CD4-positive, alpha-beta T cell treated with Interleukin-12 subunit alpha and Interleukin-12 subunit beta, for 1 hour (primary cell): ENCODE measurements around the gene OR2L2.
"Not testable (repeated sequence)": the region's sequence is repeated elsewhere in the genome, so short reads cannot be mapped to it uniquely, and the experiment has no call there.

ENCODE experiments used
- DNase-seq: peaks from one replicate; pipeline ENCODE4 v3.0.0-alpha.2; 2020

OR2L2 gene, protein sequence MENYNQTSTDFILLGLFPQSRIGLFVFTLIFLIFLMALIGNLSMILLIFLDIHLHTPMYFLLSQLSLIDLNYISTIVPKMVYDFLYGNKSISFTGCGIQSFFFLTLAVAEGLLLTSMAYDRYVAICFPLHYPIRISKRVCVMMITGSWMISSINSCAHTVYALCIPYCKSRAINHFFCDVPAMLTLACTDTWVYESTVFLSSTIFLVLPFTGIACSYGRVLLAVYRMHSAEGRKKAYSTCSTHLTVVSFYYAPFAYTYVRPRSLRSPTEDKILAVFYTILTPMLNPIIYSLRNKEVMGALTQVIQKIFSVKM

DNA sequence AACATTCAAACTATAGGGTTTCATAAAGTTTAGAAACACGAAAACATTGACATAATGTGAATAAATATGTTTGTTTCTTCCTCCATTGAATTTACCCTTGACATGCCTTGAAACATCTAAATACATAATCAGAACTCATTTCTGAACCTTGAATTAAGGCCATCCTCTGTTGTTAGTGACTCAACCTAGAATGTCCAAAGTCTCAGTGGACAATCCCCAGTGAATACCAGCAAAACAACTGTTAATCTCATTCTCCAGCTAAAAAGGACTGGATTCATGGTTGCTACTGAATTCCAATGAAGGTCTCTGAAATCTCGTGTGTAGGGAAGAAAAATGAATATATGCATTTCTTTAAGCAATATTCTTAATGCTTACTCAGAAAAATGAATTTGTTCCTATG lies at the start of gene OR2L2:
Gene OR2L2 (plus strand): TSS at position 301 of the 400 bp plus-strand sequence. CDS start 8,198 bp downstream, outside the sequence.
- DNase-seq, result no peak

DNA sequence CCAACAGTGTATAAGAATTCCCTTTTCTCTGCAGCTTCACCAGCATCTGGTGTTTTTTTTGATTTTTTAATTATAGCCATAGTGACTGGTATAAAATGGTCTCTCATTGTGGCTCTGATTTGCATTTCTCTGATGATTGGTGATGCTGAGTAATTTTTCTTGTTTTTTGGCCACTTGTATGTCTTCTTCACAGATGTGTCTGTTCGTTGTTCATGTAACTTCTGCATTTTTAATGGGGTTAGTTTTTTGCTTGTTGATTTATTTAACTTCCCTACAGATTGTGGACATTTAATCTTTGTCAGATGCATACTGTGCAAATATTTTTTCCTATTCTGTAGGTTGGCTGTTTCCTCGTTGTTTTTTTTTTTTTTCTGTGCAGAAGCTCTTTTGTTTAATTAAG lies 36.9 kb upstream of the OR2L2 start:
- no peak for DNase-seq

DNA sequence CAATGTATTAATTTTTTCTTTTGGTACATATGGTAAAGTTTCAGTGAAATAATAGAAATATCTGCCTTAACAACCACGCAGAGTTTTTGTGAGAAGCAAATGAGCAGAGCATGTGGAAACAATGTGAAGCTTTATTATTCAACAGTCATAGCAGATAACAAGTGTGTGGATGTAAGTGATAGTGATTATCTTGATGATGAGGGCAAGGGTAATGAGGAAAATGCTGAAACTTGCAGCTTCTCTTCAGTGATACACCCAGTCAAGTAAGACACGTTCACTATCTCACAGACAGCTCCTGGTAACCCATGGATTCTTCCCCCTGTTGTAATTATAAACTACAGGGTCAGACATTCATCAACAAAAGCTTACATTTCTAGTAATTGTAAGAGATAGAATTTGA lies 31.1 kb upstream of the OR2L2 start:
- no peak for DNase-seq

DNA sequence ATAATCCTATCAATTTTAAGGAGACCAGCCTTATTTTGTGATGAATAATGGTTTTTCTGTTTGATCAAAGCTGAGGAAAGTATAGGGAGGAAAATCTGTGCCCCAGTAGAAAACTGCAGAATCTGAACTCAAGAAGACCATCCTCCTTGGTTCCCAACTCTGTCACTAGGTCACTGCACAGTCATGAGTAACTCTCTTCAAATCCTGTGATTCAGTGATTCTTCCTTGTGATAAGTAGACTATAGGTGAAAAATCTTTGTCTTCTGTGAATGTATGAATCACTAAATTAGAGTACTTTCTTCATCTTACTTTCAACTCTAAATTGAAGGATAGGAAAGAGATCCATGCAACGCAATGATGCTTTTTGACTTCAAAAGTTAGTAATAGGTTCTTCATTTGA lies 29.7 kb upstream of the OR2L2 start:
- no peak for DNase-seq

DNA sequence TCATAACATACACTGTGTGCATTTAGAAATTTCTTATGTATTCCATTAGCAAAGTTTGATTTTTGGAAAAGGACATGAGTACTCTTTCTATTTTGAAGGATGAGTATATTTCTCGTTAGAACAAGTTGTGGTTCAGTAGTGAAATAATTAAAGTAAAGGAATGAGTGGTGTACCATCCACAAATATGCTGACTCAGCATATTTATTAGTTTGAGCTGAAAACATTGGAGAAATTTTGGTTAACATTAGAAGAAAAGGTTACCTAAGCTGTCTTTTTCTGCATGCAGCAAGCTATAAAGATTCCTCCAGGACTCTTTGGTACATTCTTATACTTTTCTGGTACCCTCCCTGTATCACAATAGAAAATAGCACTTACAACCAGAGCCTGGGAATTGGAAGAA lies 22.1 kb upstream of the OR2L2 start:
- no peak for DNase-seq

DNA sequence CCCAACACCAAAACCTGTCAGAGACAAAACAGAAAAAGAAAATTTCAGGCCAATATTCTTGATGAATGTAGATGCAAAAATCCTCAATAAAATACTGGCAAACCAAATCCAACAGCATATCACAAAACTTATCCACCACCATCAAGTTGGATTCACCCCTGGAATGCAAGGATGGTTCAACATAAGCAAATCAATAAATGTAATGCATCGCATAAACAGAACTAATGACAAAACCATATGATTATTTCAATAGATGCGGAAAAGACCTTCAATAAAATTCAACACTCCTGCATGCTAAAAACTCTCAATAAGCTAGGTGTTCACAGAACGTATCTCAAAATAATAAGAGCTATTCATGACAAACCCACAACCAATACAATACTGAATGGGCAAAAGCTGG lies 20.2 kb upstream of the OR2L2 start:
- no peak for DNase-seq

DNA sequence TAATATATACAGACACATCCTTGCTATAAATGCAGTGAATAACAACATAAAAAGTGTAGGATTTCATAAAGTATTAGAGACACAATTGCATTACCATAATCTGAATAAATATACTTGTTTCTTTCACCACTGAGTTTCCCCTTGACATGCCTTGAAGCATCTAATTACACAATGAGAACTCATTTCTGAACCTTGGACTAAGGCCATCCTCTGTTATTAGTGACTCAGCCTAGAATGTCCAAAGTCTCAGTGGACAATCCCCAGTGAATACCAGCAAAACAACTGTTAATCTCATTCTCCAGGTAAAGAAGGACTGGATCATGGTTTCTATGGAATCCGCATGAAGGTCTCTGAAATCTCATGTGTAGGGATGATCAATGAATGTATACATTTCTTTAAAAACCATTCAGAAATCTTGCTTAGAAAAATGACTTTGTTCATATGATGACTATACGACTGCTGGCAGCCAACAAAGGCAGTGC lies 16.6 kb upstream of the OR2L2 start, which contains the start of gene OR2L5:
Gene OR2L5 (plus strand): TSS at position 432 of the 482 bp plus-strand sequence. CDS start 8,288 bp downstream, outside the sequence.
- no peak for DNase-seq

DNA sequence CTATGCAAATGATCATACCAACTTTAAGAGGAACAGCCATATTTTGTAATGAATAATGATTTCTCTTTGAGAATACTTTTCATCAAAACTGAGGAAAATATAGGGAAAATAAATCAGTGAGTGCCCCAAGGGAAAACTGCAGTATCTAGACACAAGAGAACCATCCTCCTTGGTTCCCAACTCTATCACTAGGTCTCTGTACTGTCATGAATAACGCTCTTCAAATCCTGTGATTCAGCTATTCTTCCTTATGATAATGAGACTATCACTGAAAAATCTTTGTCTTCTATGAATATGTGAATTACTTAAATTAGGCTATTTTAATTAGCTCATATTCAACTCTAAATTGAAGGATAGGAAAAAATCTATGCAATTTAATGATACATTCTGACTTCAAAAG lies 14.1 kb upstream of the OR2L2 start:
- no peak for DNase-seq

DNA sequence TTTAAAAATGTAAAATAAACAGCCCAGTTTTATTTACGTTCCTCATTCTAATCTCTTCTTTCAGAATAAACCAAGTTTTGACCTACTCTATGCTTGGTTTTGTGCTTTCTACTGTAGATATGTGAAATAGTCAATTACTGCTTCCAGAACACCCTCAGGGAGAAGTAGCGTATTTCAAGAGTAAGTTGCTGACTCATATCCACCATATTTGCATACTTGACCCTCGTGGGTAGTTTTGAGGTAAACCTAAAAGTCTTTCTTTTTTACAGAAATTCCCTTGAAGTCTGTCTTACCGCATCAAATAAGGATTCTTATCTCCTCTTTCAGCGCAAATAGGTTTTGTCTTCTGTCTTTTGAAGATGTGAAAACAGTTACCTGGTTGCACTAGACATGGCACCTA lies 15.3 kb downstream of the OR2L2 start:
- DNase-seq, result no peak

DNA sequence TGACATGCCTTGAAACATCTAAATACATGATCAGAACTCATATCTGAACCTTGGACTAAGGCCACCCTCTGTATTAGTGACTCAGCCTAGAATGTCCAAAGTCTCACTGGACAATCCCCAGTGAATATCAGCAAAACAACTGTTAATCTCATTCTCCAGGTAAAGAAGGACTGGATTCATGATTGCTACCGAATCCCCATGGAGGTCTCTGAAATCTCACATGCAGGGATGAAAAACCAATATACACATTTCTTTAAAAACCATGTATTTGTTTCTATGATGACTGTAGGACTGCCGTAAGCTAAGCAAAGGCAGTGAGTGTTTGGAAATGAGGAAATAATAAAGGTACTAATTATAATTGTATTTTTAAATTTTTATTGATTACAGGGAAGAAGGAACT lies 16.7 kb downstream of the OR2L2 start, which contains the start of gene OR2L3:
Gene OR2L3 (plus strand): TSS at position 301 of the 400 bp plus-strand sequence. CDS start 13,846 bp downstream, outside the sequence.
- DNase-seq, result no peak

DNA sequence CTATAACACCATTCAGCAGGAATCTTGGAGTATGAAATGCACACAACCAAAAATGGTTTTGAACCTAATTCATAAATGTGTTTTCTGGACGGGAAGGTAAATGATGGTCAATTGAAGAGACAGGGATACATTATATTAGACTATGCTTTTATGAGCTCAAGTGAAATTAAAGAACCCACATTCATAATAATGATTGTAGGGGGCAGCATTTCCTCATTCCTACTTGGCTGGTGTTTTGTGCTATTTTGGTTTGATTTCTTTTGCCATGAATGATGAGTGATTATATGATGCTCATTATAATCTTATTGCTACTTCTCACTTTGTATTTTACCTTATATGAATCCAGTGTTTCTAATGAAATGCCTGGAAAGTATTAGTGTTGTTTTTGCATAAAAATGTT lies 17.1 kb downstream of the OR2L2 start:
- DNase-seq, result no peak

DNA sequence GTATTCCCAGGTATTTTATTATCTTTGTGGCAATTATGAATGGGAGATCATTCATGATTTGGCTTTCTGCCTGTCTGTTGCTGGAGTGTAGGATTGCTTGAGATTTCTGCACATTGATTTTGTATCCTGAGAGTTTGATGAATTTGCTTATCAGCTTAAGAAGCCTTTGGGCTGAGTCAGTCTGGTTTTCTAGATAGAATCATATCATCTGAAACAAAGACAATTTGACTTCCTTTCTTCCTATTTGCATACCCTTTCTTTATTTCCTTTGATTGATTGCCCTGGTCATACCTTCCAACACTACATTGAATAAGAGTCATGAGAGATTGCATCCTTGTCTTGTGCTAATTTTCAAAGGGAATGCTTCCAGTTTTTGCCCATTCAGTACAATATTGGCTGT lies 24.8 kb downstream of the OR2L2 start:
- DNase-seq, result no peak

DNA sequence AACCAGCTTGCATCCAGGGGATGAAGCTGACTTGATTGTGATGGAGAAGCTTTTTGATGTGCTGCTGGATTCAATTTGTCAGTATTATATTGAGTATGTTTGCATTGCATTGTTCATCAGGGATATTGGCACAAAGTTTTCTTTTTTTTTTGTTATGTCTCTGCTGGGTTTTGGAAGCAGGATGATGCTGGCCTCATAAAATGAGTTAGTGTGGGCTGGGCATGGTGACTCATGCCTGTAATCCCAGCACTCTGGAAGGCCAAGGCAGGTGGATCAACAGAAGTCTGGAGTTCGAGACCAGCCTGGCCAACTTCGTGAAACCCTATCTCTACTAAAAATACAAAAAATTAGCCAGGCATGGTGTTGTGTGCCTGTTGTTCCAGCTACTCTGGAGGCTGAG lies 25.4 kb downstream of the OR2L2 start:
- DNase-seq, result no peak

DNA sequence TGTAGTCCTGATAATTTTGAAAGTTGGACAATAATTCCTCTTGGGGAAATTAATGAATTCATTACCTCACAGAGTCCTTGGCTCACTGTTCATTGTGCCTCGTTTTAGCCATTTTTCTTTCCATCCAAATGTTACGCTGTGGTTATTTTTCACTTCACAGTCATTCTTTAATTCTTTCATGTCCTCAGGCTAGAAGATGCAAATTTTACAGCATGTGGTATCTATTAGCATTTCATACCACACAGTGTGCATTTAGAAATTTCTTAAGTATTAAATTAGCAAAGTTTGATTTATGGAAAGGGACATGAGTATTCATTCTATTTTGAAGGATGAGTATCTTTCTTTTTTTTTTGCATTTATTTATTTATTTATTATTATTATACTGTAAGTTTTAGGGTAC lies 35.2 kb downstream of the OR2L2 start:
- no peak for DNase-seq

DNA sequence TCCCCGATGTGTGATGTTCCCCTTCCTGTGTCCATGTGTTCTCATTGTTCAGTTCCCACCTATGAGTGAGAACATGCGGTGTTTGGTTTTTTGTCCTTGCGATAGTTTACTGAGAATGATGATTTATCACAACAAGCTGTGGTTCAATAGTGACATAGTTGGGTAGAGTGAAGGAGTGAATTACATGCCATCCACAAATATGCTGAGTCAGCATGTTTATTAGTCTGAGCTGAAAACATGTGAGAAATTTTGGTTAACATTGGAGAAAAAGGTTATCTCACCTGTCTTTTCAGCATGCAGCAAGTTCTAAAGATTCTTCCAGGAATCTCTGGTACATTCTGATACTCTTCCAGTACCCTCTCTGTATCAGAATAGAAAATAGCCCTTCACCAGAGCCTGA lies 35.7 kb downstream of the OR2L2 start:
- DNase-seq, result no peak

DNA sequence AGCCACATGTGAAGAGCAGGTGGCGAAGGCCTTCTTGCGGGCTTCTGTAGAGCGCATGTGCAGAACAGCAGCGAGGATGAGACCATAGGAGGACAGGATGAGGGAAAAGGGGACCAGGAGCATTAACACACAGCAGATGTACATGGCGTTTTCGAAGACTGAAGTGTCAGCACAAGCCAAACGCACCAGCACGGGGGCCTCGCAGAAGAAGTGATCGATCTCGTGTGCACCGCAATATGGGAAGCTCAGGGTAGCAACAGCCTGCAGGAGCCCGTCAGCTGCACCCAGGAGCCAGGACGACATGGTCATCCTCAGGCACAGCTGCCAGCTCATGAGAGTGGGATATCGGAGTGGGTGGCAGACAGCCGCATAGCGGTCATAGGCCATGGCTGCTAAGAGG lies 54.0 kb downstream of the OR2L2 start:
- DNase-seq, result not testable (repeated sequence)
